ENCODE measurements around the gene PKP3. TPM values are rescaled to one million over a fixed set of nuclear protein-coding genes. Genes with fewer than 3 reads are reported as not detected.
"Not testable (repeated sequence)": the region's sequence is repeated elsewhere in the genome, so short reads cannot be mapped to it uniquely, and the experiment has no call there.

PKP3 gene
- total RNA-seq, 1 donor from 2014 or later = 0.52 TPM

DNA sequence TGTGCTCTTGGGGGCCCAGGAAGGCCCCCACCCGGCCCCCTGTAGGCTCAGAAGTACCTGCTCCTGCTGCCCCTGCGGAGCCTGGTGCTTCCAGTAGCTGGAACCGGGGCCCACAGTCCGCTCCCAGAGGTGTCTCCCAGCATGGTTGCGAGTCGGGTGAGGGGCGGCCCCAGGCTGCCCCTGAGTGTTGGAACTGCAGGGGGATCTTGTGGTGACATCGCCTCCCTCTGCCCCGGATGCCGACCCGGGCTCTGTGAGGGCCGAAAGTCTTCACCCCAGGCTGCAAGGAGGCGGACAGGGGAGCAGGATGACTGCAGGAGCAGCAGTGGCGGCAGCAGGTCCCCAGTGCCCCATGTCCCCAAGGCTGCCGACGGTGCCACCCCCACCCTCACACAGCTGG lies 9.5 kb upstream of the PKP3 start:
- DNase-seq = no peak
- intact Hi-C loops (cut with micrococcal nuclease) = no loop called here
- Histone ChIP-seq H3K4me1 (no peaks in the 10 kb centered on the region), H3K27ac (replicated peaks) (no peak overlapping the region), H3K36me3 (no peaks in the 10 kb centered on the region), H3K27me3 (ENCODE audit: low read depth) (peaks cover 26% of the 10 kb centered on the region), H3K4me3 (no peak overlapping the region), H3K9me3 (replicated peaks) (peaks cover 15% of the 10 kb centered on the region)
- TF ChIP-seq CTCF (IDR thresholded peaks at IDR 0.05; ENCODE audit: borderline replicate concordance) = no peak

DNA sequence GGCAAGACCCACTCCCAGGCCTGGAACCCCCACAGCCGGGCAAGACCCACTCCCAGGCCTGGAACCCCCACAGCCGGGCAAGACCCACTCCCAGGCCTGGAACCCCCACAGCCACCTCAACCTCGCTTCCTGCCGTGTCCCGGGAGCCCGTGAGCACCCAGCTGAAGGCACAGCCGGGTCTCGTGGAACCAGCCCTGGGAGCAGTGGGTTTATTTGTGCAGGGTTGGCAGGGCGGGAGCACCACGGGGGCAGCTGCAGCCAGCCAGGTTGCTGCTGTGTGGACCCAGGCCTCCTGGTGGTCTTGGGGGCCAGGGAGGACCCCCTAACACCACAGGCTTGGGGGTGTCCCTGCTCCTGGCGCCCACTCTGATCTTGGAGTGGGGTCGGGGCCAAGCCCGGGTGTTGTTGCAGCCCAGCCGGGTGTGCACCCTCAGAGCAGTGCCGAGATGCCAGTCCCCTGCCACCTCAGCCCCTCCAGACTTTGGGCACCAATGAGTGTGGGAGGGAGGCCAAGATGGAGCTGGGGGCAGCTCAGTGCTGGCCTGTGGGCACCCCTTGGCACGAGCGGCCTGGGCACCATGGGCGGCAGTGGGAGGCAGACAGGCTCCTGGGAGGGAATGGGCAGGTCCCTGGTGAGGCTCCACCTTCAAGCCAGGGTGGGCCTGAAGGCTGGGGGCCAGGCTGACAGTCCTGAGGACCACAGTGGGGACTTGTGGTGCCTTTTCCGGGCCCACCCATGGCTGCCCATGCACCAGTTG lies 8.2 kb upstream of the PKP3 start:
- Histone ChIP-seq H3K4me3 (no peak overlapping the region), H3K9me3 (replicated peaks) (peaks cover 15% of the 10 kb centered on the region), H3K27ac (replicated peaks) (no peak overlapping the region), H3K36me3 (no peaks in the 10 kb centered on the region), H3K4me1 (no peaks in the 10 kb centered on the region), H3K27me3 (ENCODE audit: low read depth) (peaks cover 14% of the 10 kb centered on the region)
- intact Hi-C loops (cut with micrococcal nuclease) = no loop called here
- no peak for TF ChIP-seq CTCF (IDR thresholded peaks at IDR 0.05; ENCODE audit: borderline replicate concordance)
- DNase-seq = no peak

DNA sequence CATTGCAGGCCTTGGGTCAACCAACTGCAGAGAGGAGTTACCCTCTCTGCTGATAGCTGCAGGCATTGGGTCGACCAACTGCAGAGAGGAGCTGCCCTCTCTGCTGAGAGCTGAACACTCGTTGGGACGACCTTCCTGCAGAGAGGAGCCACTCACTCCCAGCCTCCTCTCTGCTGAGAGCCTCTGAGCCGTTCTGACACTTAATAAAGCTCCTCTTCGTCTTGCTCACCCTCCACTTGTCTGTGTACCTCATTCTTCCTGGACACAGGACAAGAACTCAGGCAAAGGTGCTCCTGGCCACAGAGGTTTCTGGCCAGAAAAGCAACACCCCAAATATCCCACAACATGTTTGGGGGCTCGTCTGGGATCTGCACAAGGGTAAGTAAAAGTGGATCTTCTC lies 7.5 kb upstream of the PKP3 start:
- H3K36me3 ChIP-seq = no peaks in the 10 kb centered on the region
- peaks cover 15% of the 10 kb centered on the region for H3K27me3 ChIP-seq (ENCODE audit: low read depth)
- H3K27ac ChIP-seq (replicated peaks) = no peak overlapping the region
- no peak for DNase-seq
- H3K4me1 ChIP-seq = no peaks in the 10 kb centered on the region
- no peak for TF ChIP-seq CTCF (IDR thresholded peaks at IDR 0.05; ENCODE audit: borderline replicate concordance)
- peaks cover 15% of the 10 kb centered on the region for H3K9me3 ChIP-seq (replicated peaks)
- no peak overlapping the region for H3K4me3 ChIP-seq
- intact Hi-C loops (cut with micrococcal nuclease) = no loop called here

DNA sequence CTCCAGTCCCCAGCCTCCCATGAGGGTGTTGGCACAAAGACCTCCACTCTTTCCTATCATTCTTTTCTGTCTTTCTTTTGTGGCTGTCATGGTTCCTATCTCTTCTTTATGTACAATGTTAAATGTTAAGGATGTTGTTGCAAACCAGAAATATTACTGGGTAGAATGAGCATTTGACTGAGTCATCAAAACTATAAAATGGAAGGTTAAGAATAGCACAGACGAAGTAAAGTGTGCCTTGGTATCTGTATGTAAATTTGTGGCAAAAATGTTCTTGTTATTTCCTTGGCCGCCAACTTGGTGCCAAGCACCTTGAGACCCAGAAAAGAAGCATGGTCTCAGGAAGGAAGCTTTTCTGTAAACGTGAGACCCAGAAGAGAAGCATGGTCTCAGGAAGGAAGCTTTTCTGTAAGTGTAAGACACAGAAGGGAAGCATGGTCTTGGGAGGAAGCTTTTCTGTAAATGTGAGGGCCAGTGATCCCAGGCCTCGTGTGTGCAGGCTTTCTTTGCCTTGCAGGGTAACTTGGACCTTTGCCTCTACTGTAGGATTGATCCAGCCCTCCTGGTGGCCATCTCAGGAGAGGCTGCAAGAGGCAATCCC lies 6.7 kb upstream of the PKP3 start:
- no peak for TF ChIP-seq CTCF (IDR thresholded peaks at IDR 0.05; ENCODE audit: borderline replicate concordance)
- intact Hi-C loops (cut with micrococcal nuclease) = no loop called here
- H3K4me1 ChIP-seq = no peaks in the 10 kb centered on the region
- no peak overlapping the region for H3K4me3 ChIP-seq
- H3K36me3 ChIP-seq = no peaks in the 10 kb centered on the region
- peaks cover 15% of the 10 kb centered on the region for H3K9me3 ChIP-seq (replicated peaks)
- DNase-seq = no peak
- peaks cover 16% of the 10 kb centered on the region for H3K27me3 ChIP-seq (ENCODE audit: low read depth)
- H3K27ac ChIP-seq (replicated peaks) = no peak overlapping the region

DNA sequence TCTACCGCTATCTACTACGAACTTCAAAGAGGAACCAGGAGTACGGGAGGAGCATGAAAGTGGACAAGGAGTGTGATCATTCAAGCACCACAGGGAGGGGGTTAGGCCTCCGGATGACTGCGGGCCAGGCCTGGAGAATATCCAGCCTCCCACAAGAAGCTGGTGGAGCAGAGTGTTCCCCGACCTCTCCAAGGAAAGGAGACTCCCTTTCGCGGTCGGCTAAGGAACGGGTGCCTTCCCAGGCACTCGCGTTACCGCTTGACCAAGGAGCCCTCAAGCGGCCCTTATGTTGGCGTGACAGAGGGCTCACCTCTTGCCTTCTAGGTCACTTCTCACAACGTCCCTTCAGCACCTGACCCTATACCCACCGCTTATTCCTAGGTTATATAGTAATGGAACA lies 4.6 kb upstream of the PKP3 start:
- H3K36me3 ChIP-seq; H3K27ac ChIP-seq (replicated peaks); DNase-seq; H3K4me1 ChIP-seq; H3K4me3 ChIP-seq; intact Hi-C loops (cut with micrococcal nuclease): not testable (repeated sequence)
- H3K27me3 ChIP-seq (ENCODE audit: low read depth) = peaks cover 36% of the 10 kb centered on the region
- H3K9me3 ChIP-seq (replicated peaks) = peaks cover 15% of the 10 kb centered on the region

DNA sequence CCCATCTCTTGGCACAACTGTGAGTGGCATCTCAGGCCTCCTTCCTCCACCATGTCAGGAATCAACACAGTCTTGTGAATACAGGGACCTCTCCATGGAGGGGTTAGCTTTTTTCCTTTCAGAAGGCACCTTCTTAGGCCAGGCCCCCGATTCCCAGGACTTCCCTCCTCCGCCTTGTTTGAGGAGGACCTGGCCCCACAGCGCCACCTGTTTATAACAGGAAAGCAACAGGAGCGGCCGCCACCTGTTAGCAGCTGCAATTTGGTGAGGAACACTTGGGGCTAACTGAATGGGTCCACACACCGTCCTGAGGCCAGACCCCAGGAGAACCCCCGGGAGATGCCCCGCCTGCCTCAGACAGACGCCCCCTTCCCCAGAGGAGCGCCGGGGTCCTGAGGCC lies 3.8 kb upstream of the PKP3 start:
- H3K4me3 ChIP-seq = no peak overlapping the region
- no peak for TF ChIP-seq CTCF (IDR thresholded peaks at IDR 0.05; ENCODE audit: borderline replicate concordance)
- H3K27me3 ChIP-seq (ENCODE audit: low read depth) = peaks cover 43% of the 10 kb centered on the region
- no peak for DNase-seq
- no peaks in the 10 kb centered on the region for H3K4me1 ChIP-seq
- no peak overlapping the region for H3K27ac ChIP-seq (replicated peaks)
- intact Hi-C loops (cut with micrococcal nuclease) = no loop called here
- H3K36me3 ChIP-seq = no peaks in the 10 kb centered on the region
- peaks cover 15% of the 10 kb centered on the region for H3K9me3 ChIP-seq (replicated peaks)

Data from left ventricle myocardium inferior (tissue), 1 donor.